Neural progenitor cell (in vitro differentiated cells): ENCODE measurements around the gene GRN. TPM values are rescaled to one million over a fixed set of nuclear protein-coding genes. Genes with fewer than 3 reads are reported as not detected.

Source experiments
- DNase-seq: peaks from one replicate; pipeline ENCODE4 v3.0.0-alpha.2; 2016; ENCODE audit warnings: low spot score
- H2AFZ ChIP-seq: fragments of 200-600 bp; sonication (generic); replicated peaks from 2 replicates; pipeline ENCODE4 v1.6.1; 2016; ENCODE audit warnings: antibody characterized with exemption
- H3F3A ChIP-seq: fragments of 200-600 bp; sonication (generic); 2 replicates; pipeline ENCODE4 v1.6.1; 2016; ENCODE audit warnings: antibody characterized with exemption, low read depth
- H3K27ac ChIP-seq: fragments of 200-600 bp; sonication (generic); 2 replicates; pipeline ENCODE4 v1.5.1; 2016; ENCODE audit warnings: mild to moderate bottlenecking
- H3K27me3 ChIP-seq: fragments of 200-600 bp; sonication (generic); 2 replicates; pipeline ENCODE4 v1.6.1; 2016; ENCODE audit warnings: mild to moderate bottlenecking, moderate library complexity
- H3K36me3 ChIP-seq: fragments of 200-600 bp; sonication (generic); 2 replicates; pipeline ENCODE4 v1.5.1; 2016
- H3K4me1 ChIP-seq: fragments of 200-600 bp; sonication (generic); 2 replicates; pipeline ENCODE4 v1.6.1; 2016; ENCODE audit warnings: mixed run types
- H3K4me2 ChIP-seq: fragments of 200-600 bp; sonication (generic); 2 replicates; pipeline ENCODE4 v1.6.1; 2016
- H3K4me3 ChIP-seq: fragments of 200-600 bp; sonication (generic); 2 replicates; pipeline ENCODE4 v1.5.1; 2016
- H3K79me2 ChIP-seq: fragments of 200-600 bp; sonication (generic); 2 replicates; pipeline ENCODE4 v1.6.1; 2016; ENCODE audit warnings: low read depth
- H3K9ac ChIP-seq: fragments of 200-600 bp; sonication (generic); 2 replicates; pipeline ENCODE4 v1.6.1; 2016
- H3K9me3 ChIP-seq: fragments of 200-600 bp; sonication (generic); 2 replicates; pipeline ENCODE4 v1.5.1; 2016; ENCODE audit warnings: low read depth
- H4K20me1 ChIP-seq: fragments of 200-600 bp; sonication (generic); 2 replicates; pipeline ENCODE4 v1.6.1; 2016; ENCODE audit warnings: low read depth
- H3K27ac Mint-ChIP-seq: 3 replicates; pipeline ENCODE4 v1.8.0; 2021; ENCODE audit warnings: mixed read lengths
- H3K27me3 Mint-ChIP-seq: 2 replicates; pipeline ENCODE4 v1.8.0; 2022; ENCODE audit warnings: low read depth, mild to moderate bottlenecking, inconsistent platforms, moderate library complexity, mixed read lengths; ENCODE audit not compliant: insufficient read depth
- H3K36me3 Mint-ChIP-seq: 3 replicates; pipeline ENCODE4 v1.8.0; 2021; ENCODE audit warnings: mixed read lengths
- H3K4me1 Mint-ChIP-seq: 3 replicates; pipeline ENCODE4 v1.8.0; 2021; ENCODE audit warnings: mixed read lengths
- H3K4me3 Mint-ChIP-seq: 3 replicates; pipeline ENCODE4 v1.8.0; 2021; ENCODE audit warnings: mild to moderate bottlenecking, moderate library complexity, mixed read lengths
- H3K9me3 Mint-ChIP-seq: 3 replicates; pipeline ENCODE4 v1.8.0; 2020; ENCODE audit warnings: mixed read lengths
- CTCF ChIP-seq: fragments of 200-600 bp; sonication (generic); IDR thresholded peaks from 2 replicates; pipeline ENCODE4 v1.5.1; 2017; ENCODE audit warnings: antibody characterized with exemption, mild to moderate bottlenecking
- EZH2 ChIP-seq: fragments of 200-600 bp; sonication (generic); IDR thresholded peaks from 2 replicates; pipeline ENCODE4 v1.6.1; 2017; ENCODE audit warnings: antibody characterized with exemption, mild to moderate bottlenecking, moderate library complexity
- EZH2phosphoT487 ChIP-seq: fragments of 200-600 bp; sonication (generic); IDR thresholded peaks from 2 replicates; pipeline ENCODE4 v1.6.1; 2017; ENCODE audit warnings: antibody characterized with exemption
- total RNA-seq: library from RNA; depleted of rRNA; stranded (reverse); fragments of >200 nt; gene quantifications from 2 replicates; pipeline ENCODE4 v1.2.3, GENCODE V29; 2015; ENCODE audit warnings: low replicate concordance

Gene GRN
- total RNA-seq, 1 donor from 2014 or later = 28.2 TPM

DNA sequence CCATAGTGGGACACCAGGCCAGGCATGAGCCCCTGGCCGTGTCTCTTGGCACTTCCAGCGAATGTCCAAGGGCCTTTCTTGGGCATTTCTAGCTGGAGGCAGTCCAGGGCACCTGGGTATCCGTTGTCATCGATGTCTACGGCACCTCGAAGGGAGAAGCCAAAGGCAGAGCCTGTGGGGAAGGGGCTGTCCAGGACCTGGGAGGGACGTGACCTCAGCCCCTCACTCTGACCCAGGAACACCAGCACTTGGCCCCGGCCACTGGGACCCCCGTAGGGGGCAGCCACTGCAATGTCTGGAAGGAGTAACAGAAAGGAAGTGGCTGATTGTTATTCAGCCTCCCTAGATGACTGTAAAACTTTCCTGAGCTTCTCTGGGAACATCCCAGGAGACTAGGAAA is 35.7 kb downstream of the GRN start:
- H2AFZ ChIP-seq = no peak overlapping the region
- no peak overlapping the region for H3K27ac ChIP-seq
- no peaks in the 10 kb centered on the region for H3K36me3 ChIP-seq
- TF ChIP-seq EZH2phosphoT487 (no peak), EZH2 (no peak), CTCF (no peak)
- no peak overlapping the region for H3K4me2 ChIP-seq
- H3K27ac Mint-ChIP-seq = no peak overlapping the region
- H3K4me3 Mint-ChIP-seq = no peak overlapping the region
- peaks cover 6% of the 10 kb centered on the region for H3K4me1 ChIP-seq
- H3K9me3 ChIP-seq = no peaks in the 10 kb centered on the region
- no peak overlapping the region for H3K4me3 ChIP-seq
- H4K20me1 ChIP-seq = no peaks in the 10 kb centered on the region
- H3F3A ChIP-seq = peaks cover 10% of the 10 kb centered on the region
- no peak for DNase-seq
- no peak overlapping the region for H3K9ac ChIP-seq
- H3K4me1 Mint-ChIP-seq = peaks cover 11% of the 10 kb centered on the region
- no peaks in the 10 kb centered on the region for H3K9me3 Mint-ChIP-seq
- no peaks in the 10 kb centered on the region for H3K36me3 Mint-ChIP-seq
- H3K27me3 Mint-ChIP-seq = peaks cover 10% of the 10 kb centered on the region
- no peaks in the 10 kb centered on the region for H3K79me2 ChIP-seq
- H3K27me3 ChIP-seq = peaks cover 35% of the 10 kb centered on the region

- DNase-seq = no peak
- Histone ChIP-seq H3K4me2 (no peak overlapping the region), H3K4me3 (no peak overlapping the region), H3K4me1 (peaks cover 6% of the 10 kb centered on the region), H3K79me2 (no peaks in the 10 kb centered on the region), H3K9ac (no peak overlapping the region), H4K20me1 (no peaks in the 10 kb centered on the region), H3K27ac (no peak overlapping the region), H3K27me3 (peaks cover 46% of the 10 kb centered on the region), H3K9me3 (no peaks in the 10 kb centered on the region), H3K36me3 (no peaks in the 10 kb centered on the region), H3F3A (peaks cover 17% of the 10 kb centered on the region), H2AFZ (no peak overlapping the region)
- no peak overlapping the region for H3K27ac Mint-ChIP-seq
- H3K4me3 Mint-ChIP-seq = no peak overlapping the region
- TF ChIP-seq CTCF (no peak), EZH2 (no peak), EZH2phosphoT487 (no peak)
- H3K4me1 Mint-ChIP-seq = peaks cover 10% of the 10 kb centered on the region
- H3K36me3 Mint-ChIP-seq = no peaks in the 10 kb centered on the region
- peaks cover 16% of the 10 kb centered on the region for H3K27me3 Mint-ChIP-seq
- no peaks in the 10 kb centered on the region for H3K9me3 Mint-ChIP-seq
Observed at GRCh38 chr17:44381810-44382305, 36.8 kb downstream of the GRN start.

GRCh38 chr17:44382917-44383316 is 37.8 kb downstream of the GRN start:
- H3K9me3 ChIP-seq = no peaks in the 10 kb centered on the region
- peaks cover 6% of the 10 kb centered on the region for H3K4me1 ChIP-seq
- H3K27ac ChIP-seq = no peak overlapping the region
- Mint-ChIP-seq H3K9me3 (peaks cover 2% of the 10 kb centered on the region), H3K4me3 (no peak overlapping the region), H3K27ac (no peak overlapping the region), H3K27me3 (peaks cover 16% of the 10 kb centered on the region), H3K36me3 (no peaks in the 10 kb centered on the region), H3K4me1 (peaks cover 10% of the 10 kb centered on the region)
- peaks cover 17% of the 10 kb centered on the region for H3F3A ChIP-seq
- H3K4me3 ChIP-seq = no peak overlapping the region
- no peaks in the 10 kb centered on the region for H3K79me2 ChIP-seq
- TF ChIP-seq CTCF (no peak), EZH2 (no peak), EZH2phosphoT487 (no peak)
- H3K27me3 ChIP-seq = peaks cover 47% of the 10 kb centered on the region
- no peaks in the 10 kb centered on the region for H4K20me1 ChIP-seq
- H2AFZ ChIP-seq = no peak overlapping the region
- H3K4me2 ChIP-seq = no peak overlapping the region
- no peak overlapping the region for H3K9ac ChIP-seq
- DNase-seq = no peak
- no peaks in the 10 kb centered on the region for H3K36me3 ChIP-seq
